Superior temporal gyrus (tissue), 1 donor: ENCODE results near the gene SLC6A9.
A peak's percentile ranks its signal among the peaks of the same experiment; 100 is the strongest.

Source experiments
- DNase-seq: peaks from one replicate; pipeline ENCODE4 v3.0.0-alpha.2; 2016; ENCODE audit errors: extremely low spot score

The SLC6A9 gene

DNA sequence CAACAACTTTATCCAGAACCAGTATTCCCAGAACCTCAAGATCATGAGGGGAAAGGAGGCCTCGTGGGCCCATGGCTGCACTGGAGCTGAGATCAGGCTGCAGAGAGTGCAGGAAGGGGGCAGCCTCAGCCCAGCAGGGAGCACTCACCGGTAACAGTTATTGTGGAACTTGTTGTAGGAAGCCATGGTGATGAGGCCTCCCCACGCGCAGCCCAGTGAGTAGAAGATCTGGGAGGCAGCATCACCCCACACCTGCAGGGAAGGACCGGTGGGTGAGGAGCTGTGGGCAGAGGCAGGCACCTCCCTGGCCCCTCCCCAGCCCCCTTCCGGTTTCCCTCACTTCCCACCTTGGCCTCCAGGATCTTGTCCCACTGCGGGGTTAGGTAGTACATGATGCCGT lies 29.1 kb downstream of the SLC6A9 start:
- DNase-seq = no peak

DNA sequence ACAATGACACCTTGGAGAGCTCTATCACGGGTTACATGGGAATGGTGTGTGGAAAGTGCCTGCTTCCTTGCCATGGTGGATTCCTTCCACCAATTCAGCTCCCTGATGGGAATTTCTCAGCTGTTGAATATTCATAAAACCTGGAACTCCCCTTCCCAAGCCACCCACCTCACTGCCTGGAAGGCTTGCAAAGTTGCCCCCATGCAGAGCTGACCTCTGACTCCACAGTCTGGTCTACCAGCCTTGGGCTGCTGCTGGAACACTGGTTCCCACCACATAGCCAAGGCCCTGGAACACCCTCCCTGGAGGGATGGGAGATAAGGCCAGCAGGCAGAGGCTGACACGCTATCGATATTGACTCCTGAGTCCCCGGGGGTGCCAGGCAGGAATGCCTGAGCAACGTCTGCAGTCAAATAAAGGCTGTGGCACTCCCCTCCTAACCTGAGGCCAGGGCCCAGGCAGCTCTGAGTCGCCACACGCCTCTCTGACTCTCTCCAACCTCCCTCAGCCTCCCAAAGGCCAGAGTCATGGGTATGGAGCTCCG lies 31.1 kb downstream of the SLC6A9 start:
- no peak for DNase-seq

DNA sequence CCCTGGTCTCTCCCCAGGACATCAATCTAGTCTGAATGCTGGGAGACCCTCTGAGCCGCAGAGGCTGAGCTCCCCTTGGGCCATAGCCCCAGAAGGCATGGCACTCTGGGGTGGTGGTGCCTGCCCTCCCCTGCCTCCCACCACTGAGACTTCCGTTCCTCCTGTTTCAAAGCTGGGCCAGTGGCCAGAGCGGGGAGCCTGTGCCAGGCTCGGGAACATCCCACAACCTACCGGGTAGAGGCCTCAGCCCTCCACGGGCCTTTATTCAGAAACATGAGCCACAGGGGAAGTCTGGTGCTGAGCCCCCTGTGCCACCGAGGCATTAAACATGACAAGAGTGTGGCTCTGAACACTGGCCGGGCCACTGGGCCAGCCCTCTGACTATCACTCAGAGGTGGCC lies 31.8 kb downstream of the SLC6A9 start:
- DNase-seq = no peak

DNA sequence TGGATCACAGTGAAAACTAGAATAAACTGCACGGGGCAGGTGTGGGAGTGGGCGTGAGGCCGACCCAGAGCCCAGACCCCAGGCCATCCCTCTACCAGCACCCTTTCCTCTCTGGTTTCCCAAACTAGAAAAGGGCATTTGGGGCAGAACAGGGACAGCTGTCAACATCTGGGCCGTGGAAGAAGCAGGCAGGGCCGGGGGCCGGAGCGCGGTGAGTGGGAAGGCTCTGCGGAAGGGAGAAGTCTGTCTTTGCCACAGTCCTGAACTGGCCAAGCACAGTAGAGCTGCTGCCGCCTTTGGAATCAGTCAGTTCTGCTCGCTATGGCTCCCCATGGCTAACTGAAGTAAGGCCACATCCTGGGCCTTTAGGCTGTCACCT lies 33.3 kb downstream of the SLC6A9 start:
- DNase-seq = no peak

GRCh38 chr1:43997295-43997999 lies 33.8 kb downstream of the SLC6A9 start:
- no peak for DNase-seq

GRCh38 chr1:43996733-43997115 lies 34.5 kb downstream of the SLC6A9 start:
- no peak for DNase-seq

GRCh38 chr1:43995984-43996732 lies 35.1 kb downstream of the SLC6A9 start:
- peak; percentile 11 for DNase-seq

- no peak for DNase-seq
These were observed 36.2 kb downstream of the SLC6A9 start for GRCh38 chr1:43994794-43995790.

- no peak for DNase-seq
These were observed 37.2 kb downstream of the SLC6A9 start for GRCh38 chr1:43994071-43994470.

DNA sequence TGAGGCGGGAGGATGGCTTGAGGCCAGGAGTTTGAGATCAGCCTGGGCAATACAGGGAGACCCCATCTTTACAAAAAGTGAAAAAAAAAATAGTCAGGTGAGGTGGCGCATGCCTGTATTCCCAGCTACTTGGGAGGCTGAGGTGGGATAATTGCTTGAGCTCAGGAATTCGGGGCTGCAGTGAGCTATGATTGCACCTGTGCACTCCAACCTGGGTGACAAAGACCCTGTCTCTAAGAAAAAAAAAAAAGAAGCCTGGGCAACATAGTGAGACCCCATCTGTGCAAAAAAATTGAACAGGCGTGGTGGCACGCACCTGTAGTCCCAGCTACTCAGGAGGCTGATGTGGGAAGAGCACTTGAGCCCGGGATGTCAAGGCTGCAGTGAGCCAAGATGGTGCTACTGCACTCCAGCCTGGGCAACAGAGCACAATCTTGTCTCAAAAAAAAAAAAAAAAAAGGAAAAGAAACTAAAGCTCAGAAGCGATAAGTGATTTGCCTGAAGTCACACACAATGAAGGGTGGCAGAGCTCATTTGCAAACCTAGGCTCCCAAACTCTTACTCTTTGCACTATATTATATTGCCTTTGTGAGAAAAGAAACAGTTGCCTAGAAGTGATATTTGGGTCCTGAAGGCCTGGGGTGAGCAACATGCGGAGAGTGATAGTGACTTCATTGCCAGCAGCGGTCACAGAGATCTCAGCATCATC lies 37.9 kb downstream of the SLC6A9 start:
- no peak for DNase-seq

GRCh38 chr1:43992232-43992995 lies 38.8 kb downstream of the SLC6A9 start:
- no peak for DNase-seq

DNA sequence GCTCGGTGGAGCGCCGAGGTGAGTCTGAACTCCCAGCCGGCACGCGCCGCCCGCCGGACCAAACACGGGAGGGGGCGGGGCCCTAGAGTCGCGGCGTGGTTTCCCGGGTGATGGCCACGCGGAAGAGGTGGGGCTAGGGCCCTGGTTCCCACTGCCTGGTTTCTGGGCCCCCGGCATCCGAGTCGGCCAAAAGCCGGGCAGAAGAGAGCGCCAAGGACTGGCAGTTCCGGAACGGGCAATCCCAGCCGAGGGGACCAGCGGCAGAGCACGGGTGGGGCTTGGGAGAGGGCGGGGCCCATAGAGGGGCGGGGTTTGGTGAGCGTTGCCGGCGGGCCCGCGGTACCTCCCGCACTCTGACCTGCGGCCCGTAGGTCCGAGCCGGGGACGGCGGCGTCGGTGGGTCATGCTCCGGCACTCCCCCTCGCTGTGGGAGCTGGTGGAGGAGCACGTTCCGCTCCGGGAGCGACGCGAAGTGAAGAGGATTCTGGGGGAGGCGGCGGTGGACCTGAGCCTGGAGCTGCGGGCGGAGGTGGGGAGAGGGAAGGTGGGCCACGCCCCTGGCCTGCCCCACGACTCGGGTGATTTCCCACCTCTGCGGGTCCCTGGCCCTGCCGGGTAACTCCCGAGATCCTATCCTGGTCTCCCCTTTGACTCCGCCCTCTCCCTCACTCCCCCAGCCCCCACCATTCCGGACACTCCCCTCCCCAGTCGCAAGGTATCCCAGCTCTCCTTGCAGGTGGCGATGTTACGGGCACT lies 39.6 kb downstream of the SLC6A9 start, which contains the start of gene CCDC24:
CCDC24 (plus strand) TSS at position 124 of the 756 bp plus-strand sequence; CDS start at position 404, 280 bp downstream.
- DNase-seq = peak; percentile 73

DNA sequence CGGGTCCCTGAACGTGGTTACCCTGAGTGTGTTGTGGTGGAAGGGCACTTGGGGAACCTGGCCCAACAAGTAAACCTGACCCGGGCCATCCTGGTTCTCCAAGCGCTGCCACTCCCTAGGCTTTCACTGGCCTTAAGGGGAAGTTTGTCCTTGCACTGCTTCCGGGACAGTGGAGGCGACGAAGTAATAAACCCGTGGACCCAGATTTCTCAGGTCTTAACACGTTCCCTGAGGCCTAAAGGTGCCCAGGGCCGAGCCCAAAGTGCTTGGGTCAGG lies 40.1 kb downstream of the SLC6A9 start:
- no peak for DNase-seq

DNA sequence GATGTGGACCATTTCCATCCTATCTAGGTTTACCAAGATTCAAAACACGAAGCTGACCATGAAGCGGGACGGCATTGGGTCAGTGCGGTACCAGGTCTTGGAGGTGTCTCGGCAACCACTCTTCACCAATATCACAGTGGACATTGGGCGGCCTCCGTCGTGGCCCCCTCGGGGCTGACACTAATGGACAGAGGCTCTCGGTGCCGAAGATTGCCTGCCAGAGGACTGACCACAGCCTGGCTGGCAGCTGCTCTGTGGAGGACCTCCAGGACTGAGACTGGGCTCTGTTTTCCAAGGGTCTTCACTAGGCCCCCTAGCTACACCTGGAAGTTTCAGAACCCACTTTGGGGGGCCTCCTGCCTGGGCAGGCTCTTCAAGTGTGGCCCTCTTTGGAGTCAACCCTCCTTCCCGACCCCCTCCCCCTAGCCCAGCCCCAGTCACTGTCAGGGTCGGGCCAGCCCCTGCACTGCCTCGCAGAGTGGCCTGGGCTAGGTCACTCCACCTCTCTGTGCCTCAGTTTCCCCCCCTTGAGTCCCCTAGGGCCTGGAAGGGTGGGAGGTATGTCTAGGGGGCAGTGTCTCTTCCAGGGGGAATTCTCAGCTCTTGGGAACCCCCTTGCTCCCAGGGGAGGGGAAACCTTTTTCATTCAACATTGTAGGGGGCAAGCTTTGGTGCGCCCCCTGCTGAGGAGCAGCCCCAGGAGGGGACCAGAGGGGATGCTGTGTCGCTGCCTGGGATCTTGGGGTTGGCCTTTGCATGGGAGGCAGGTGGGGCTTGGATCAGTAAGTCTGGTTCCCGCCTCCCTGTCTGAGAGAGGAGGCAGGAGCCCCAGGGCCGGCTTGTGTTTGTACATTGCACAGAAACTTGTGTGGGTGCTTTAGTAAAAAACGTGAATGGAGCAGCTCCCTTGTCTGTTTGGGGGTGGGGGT lies 40.7 kb downstream of the SLC6A9 start:
- DNase-seq = no peak

GRCh38 chr1:43987159-43987902 lies 43.9 kb downstream of the SLC6A9 start:
- DNase-seq = no peak

DNA sequence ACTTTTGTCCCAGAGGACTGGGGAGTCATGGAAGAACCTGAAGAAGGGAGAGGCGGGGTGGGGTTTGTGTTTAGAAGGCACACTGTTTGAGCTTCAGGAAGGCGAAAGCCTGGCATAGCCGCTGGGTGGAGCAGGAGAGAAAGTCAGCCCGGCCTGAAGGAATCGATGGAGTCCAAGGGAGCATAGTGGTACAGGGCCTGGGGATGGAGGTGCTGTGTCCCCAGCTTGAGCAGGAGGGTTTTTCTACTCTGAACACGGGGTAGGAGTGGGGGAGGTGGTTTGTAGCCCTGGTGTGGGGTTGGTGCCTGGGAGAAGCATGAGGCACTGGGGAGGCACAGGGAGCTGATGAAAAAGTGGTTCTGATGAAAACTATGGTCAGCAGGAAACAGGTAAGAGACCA lies 44.5 kb downstream of the SLC6A9 start:
- DNase-seq = no peak

DNA sequence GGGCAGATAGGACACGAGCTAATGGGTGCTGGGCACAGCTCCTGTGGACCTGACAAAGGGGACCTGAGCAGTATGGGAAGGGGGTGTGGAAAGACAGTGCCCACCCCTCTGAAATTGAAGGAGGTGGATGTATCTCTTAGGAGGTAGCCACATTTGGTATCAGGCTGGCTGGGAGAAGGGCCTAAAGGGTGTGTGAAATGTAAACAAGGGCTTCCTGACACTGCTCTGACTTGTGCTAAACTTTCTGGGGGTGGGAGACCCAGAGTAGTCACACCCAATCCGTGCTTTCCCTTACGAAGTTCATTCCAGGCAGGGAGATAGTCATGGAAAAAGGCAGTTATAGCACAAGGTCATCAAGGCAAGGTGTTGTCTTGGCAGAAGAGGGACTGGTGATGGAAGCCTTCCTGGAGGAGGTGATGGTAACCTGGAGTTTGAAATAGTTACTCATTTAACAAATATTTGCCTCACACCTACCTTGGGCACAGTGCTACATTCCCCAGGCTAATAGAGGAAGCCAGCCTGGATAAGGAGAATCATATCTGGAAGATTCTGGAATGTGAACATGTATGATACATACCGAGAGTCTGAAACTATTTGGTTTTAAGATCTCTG lies 45.2 kb downstream of the SLC6A9 start:
- DNase-seq = no peak

- DNase-seq = no peak
These were observed 46.4 kb downstream of the SLC6A9 start for GRCh38 chr1:43984855-43985254.
